ENCODE data around the gene CABP4.

CABP4 gene

GRCh38 chr11:67496113-67496512, 41.0 kb downstream of the CABP4 start:
- no peak for DNase-seq (ENCODE audit: low spot score)

GRCh38 chr11:67497656-67498291, 42.6 kb downstream of the CABP4 start:
- no peak for DNase-seq (ENCODE audit: low spot score)

- no peak for DNase-seq (ENCODE audit: low spot score)
These were observed 43.4 kb downstream of the CABP4 start for GRCh38 chr11:67498544-67498972.

GRCh38 chr11:67499808-67500483, 44.8 kb downstream of the CABP4 start:
- no peak for DNase-seq (ENCODE audit: low spot score)

GRCh38 chr11:67500484-67500821, 45.3 kb downstream of the CABP4 start:
- no peak for DNase-seq (ENCODE audit: low spot score)

- no peak for DNase-seq (ENCODE audit: low spot score)
These were observed 45.9 kb downstream of the CABP4 start for GRCh38 chr11:67500831-67501715.

- no peak for DNase-seq (ENCODE audit: low spot score)
These were observed 46.7 kb downstream of the CABP4 start for GRCh38 chr11:67501854-67502253.

GRCh38 chr11:67502328-67502979, 47.3 kb downstream of the CABP4 start:
- DNase-seq (ENCODE audit: low spot score) = no peak

GRCh38 chr11:67503119-67504004, 48.2 kb downstream of the CABP4 start:
- DNase-seq (ENCODE audit: low spot score) = no peak

- DNase-seq (ENCODE audit: low spot score) = peak; percentile 36
These were observed 49.1 kb downstream of the CABP4 start for GRCh38 chr11:67504005-67504949.

GRCh38 chr11:67504950-67505581, 49.9 kb downstream of the CABP4 start, which contains the start of gene PITPNM1:
Gene PITPNM1 (minus strand): TSS chr11:67505363. CDS start chr11:67504180, 1,183 bp downstream.
- DNase-seq (ENCODE audit: low spot score) = peak; percentile 48

GRCh38 chr11:67505605-67506396, 50.6 kb downstream of the CABP4 start:
- peak; percentile 79 for DNase-seq (ENCODE audit: low spot score)

- no peak for DNase-seq (ENCODE audit: low spot score)
These were observed 51.4 kb downstream of the CABP4 start for GRCh38 chr11:67506426-67507051.

- no peak for DNase-seq (ENCODE audit: low spot score)
These were observed 52.2 kb downstream of the CABP4 start for GRCh38 chr11:67507242-67507863.

- peak; percentile 99 for DNase-seq (ENCODE audit: low spot score)
These were observed 52.8 kb downstream of the CABP4 start, which contains the start of gene CDK2AP2 for GRCh38 chr11:67507864-67508485. Gene CDK2AP2 (minus strand): TSS chr11:67508162. CDS start chr11:67508082, 80 bp downstream.

- DNase-seq (ENCODE audit: low spot score) = peak; percentile 97
These were observed 53.5 kb downstream of the CABP4 start for GRCh38 chr11:67508486-67509121.
